HG03159 (cell line): ENCODE results near the gene AKIRIN2.
A peak's percentile ranks its signal among the peaks of the same experiment; 100 is the strongest.
"Not testable (repeated sequence)": the region's sequence is repeated elsewhere in the genome, so short reads cannot be mapped to it uniquely, and the experiment has no call there.

Experiments
- ATAC-seq: cut with Tn5 transposase; IDR thresholded peaks from one replicate; pipeline ENCODE4 v1.9.1; 2021; ENCODE audit warnings: mild to moderate bottlenecking, moderate library complexity; ENCODE audit not compliant: unreplicated experiment

AKIRIN2 gene

GRCh38 chr6:87690441-87690840, 11.6 kb downstream of the AKIRIN2 start:
- ATAC-seq: no peak

GRCh38 chr6:87687893-87688292, 14.1 kb downstream of the AKIRIN2 start:
- ATAC-seq: not testable (repeated sequence)

- ATAC-seq: no peak
Observed at GRCh38 chr6:87687296-87687695, 14.7 kb downstream of the AKIRIN2 start.

GRCh38 chr6:87686636-87687205, 15.3 kb downstream of the AKIRIN2 start:
- ATAC-seq: not testable (repeated sequence)

GRCh38 chr6:87684895-87685654, 17.0 kb downstream of the AKIRIN2 start:
- no peak for ATAC-seq

- no peak for ATAC-seq
Observed at GRCh38 chr6:87683890-87684289, 18.1 kb downstream of the AKIRIN2 start.

- no peak for ATAC-seq
Observed at GRCh38 chr6:87682310-87682709, 19.7 kb downstream of the AKIRIN2 start.

GRCh38 chr6:87675004-87675681, 26.9 kb downstream of the AKIRIN2 start:
- ATAC-seq: no peak

- no peak for ATAC-seq
Observed at GRCh38 chr6:87674290-87674689, 27.7 kb downstream of the AKIRIN2 start.

GRCh38 chr6:87673237-87673636, 28.8 kb downstream of the AKIRIN2 start:
- ATAC-seq: no peak

- no peak for ATAC-seq
Observed at GRCh38 chr6:87672641-87673040, 29.4 kb downstream of the AKIRIN2 start.

GRCh38 chr6:87671555-87672029, 30.4 kb downstream of the AKIRIN2 start:
- ATAC-seq: no peak

GRCh38 chr6:87670707-87671106, 31.3 kb downstream of the AKIRIN2 start:
- ATAC-seq: no peak

- no peak for ATAC-seq
Observed at GRCh38 chr6:87669051-87669450, 33.0 kb downstream of the AKIRIN2 start.

GRCh38 chr6:87668013-87668412, 34.0 kb downstream of the AKIRIN2 start:
- no peak for ATAC-seq

- ATAC-seq: peak; percentile 48
Observed at GRCh38 chr6:87667032-87667431, 35.0 kb downstream of the AKIRIN2 start.

- ATAC-seq: no peak
Observed at GRCh38 chr6:87664921-87665485, 37.0 kb downstream of the AKIRIN2 start.

- ATAC-seq: no peak
Observed at GRCh38 chr6:87663434-87663833, 38.6 kb downstream of the AKIRIN2 start.

- no peak for ATAC-seq
Observed at GRCh38 chr6:87661503-87661902, 40.5 kb downstream of the AKIRIN2 start.

- ATAC-seq: no peak
Observed at GRCh38 chr6:87661016-87661415, 41.0 kb downstream of the AKIRIN2 start.

- no peak for ATAC-seq
Observed at GRCh38 chr6:87660226-87660911, 41.7 kb downstream of the AKIRIN2 start.
